Peyer's patch (tissue), 4 donors: ENCODE results near the gene AKT1. TPM values are rescaled to one million over a fixed set of nuclear protein-coding genes. Genes with fewer than 3 reads are reported as not detected.
"Not testable (repeated sequence)": the region's sequence is repeated elsewhere in the genome, so short reads cannot be mapped to it uniquely, and the experiment has no call there.

Experiments
- DNase-seq, 3 donors: peaks; one replicate each; pipeline ENCODE4 v3.0.0-alpha.2; 2017 to 2019
- H3K27ac ChIP-seq, 4 donors: fragments of 200-600 bp; sonication (generic); one replicate each; pipeline ENCODE4 v1.5.1; 2016 to 2019
- H3K27me3 ChIP-seq, 2 donors: fragments of 200-600 bp; sonication (generic); one replicate each; pipeline ENCODE4 v1.5.1; 2019
- H3K36me3 ChIP-seq, 3 donors: fragments of 200-600 bp; sonication (generic); one replicate each; pipeline ENCODE4 v1.5.1; 2016 to 2019
- H3K4me1 ChIP-seq, 4 donors: fragments of 200-600 bp; sonication (generic); one replicate each; pipeline ENCODE4 v1.5.1; 2016 to 2019
- H3K4me3 ChIP-seq, 4 donors: fragments of 200-600 bp; sonication (generic); 1 replicate in 3 of 4; 2 replicates in 1 of 4; pipeline ENCODE4 v1.5.1; 2016 to 2019; ENCODE audit warnings: mild to moderate bottlenecking in 1 of 4
- H3K9me3 ChIP-seq, 4 donors: fragments of 200-600 bp; sonication (generic); one replicate each; pipeline ENCODE4 v1.5.1; 2016 to 2019; ENCODE audit warnings: mild to moderate bottlenecking in 1 of 4
- POLR2A ChIP-seq, 2 donors: fragments of 450-650 bp; IDR thresholded peaks; one replicate each; pipeline ENCODE4 v1.5.1; 2017; ENCODE audit warnings: antibody characterized with exemption in 2 of 2, mild to moderate bottlenecking in 2 of 2, moderate library complexity in 2 of 2
- total RNA-seq, 4 donors: library from RNA; depleted of rRNA; stranded (reverse); fragments of >200 nt; gene quantifications; one replicate each; pipeline ENCODE4 v1.1.0, GENCODE V29; 2016
- TF ChIP-seq, protein P1 (sequence below), 6 experiments: fragments of 450-650 bp in 4 of 6; fragments of 200-600 bp in 2 of 6; sonication (generic) in 1 of 6; IDR thresholded peaks; one replicate each; pipeline ENCODE4 v1.5.1; 2017 to 2019; ENCODE audit warnings: antibody characterized with exemption in 6 of 6, mild to moderate bottlenecking in 3 of 6, moderate library complexity in 1 of 6

AKT1 gene
- total RNA-seq, 4 donors from 2014 or later = 85.6 to 259 (median 111) TPM

GRCh38 chr14:104841730-104842129, 46.2 kb upstream of the AKT1 start:
- TF ChIP-seq, protein P1, sequence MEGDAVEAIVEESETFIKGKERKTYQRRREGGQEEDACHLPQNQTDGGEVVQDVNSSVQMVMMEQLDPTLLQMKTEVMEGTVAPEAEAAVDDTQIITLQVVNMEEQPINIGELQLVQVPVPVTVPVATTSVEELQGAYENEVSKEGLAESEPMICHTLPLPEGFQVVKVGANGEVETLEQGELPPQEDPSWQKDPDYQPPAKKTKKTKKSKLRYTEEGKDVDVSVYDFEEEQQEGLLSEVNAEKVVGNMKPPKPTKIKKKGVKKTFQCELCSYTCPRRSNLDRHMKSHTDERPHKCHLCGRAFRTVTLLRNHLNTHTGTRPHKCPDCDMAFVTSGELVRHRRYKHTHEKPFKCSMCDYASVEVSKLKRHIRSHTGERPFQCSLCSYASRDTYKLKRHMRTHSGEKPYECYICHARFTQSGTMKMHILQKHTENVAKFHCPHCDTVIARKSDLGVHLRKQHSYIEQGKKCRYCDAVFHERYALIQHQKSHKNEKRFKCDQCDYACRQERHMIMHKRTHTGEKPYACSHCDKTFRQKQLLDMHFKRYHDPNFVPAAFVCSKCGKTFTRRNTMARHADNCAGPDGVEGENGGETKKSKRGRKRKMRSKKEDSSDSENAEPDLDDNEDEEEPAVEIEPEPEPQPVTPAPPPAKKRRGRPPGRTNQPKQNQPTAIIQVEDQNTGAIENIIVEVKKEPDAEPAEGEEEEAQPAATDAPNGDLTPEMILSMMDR (IDR thresholded peaks at IDR 0.05) = no peak
- no peak for TF ChIP-seq POLR2A (IDR thresholded peaks at IDR 0.05)
- H3K27me3 ChIP-seq = peaks cover 0 to 21% of the 10 kb centered on the region in 2 donors
- no peak overlapping the region for H3K4me3 ChIP-seq
- no peaks in the 10 kb centered on the region for H3K9me3 ChIP-seq
- no peaks in the 10 kb centered on the region for H3K36me3 ChIP-seq
- H3K4me1 ChIP-seq = peaks cover 0 to 19% (median 3%) of the 10 kb centered on the region in 4 donors
- DNase-seq = no peak
- H3K27ac ChIP-seq = no peak overlapping the region

GRCh38 chr14:104836171-104836935, 40.8 kb upstream of the AKT1 start:
- DNase-seq, H3K4me3 ChIP-seq: not testable (repeated sequence)

GRCh38 chr14:104830781-104831180, 35.2 kb upstream of the AKT1 start:
- no peaks in the 10 kb centered on the region for H3K36me3 ChIP-seq
- peaks cover 2 to 19% (median 13%) of the 10 kb centered on the region in 4 donors for H3K4me1 ChIP-seq
- no peaks in the 10 kb centered on the region for H3K27me3 ChIP-seq
- no peak overlapping the region for H3K4me3 ChIP-seq
- DNase-seq = no peak
- no peak overlapping the region for H3K27ac ChIP-seq
- no peaks in the 10 kb centered on the region for H3K9me3 ChIP-seq
- no peak for TF ChIP-seq POLR2A (IDR thresholded peaks at IDR 0.05)
- TF ChIP-seq, protein P1 (IDR thresholded peaks at IDR 0.05) = no peak

More at GRCh38 chr14:104836171-104836935, 40.8 kb upstream of the AKT1 start:
- not testable (repeated sequence) for H3K4me1 ChIP-seq, H3K27me3 ChIP-seq, H3K27ac ChIP-seq, H3K36me3 ChIP-seq, H3K9me3 ChIP-seq

DNA sequence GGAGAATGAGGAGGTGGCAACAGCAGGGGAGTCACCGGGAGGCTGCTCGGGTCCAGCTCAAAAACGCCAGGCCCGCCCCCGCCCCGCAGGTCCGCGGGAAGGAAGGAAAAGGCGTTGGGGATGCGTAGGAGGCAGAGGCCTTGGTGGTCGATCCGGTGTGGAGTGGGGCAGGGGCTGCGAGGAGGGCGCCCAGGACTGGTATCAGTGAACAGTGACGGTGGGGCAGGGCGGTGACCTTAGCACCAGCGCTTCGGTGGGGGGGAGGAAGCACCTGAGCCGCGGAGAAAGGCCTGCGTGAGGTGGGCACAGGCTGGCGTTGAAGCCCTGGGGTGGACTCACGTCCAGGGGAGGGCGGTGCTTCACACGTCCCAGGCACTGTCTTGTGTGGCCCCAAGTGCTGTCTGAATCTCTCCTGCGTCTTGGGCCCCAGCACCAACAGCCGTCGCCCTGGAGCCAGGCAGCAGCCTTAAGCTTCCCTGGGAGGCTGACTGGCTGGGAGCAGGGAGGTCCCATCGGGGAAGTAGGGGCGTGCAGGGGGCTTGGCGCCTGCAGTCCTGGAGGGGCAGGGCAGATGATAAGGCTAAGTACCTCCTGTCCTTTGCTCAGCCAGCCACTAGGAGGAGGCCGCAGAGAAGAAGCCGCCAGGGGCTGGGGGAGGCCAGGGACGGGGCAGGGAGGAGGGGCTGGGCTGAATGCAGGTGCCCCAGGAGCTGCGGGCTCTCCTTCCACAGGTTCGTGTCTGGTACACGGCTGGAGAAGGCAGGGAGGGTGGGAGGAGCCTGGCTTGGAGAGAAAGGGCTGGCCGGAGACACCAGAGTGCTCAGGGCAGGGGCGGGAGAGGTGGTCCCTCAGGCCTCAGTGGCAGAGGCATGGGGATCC, 31.9 kb upstream of the AKT1 start:
- Histone ChIP-seq H3K36me3 (no peaks in the 10 kb centered on the region), H3K4me3 (peak overlapping the region; percentile 43 to 67 (median 60)), H3K4me1 (peaks cover 4 to 22% (median 15%) of the 10 kb centered on the region in 4 donors), H3K27ac (peak overlapping the region; percentile 31 to 89 (median 66)), H3K27me3 (no peaks in the 10 kb centered on the region), H3K9me3 (no peaks in the 10 kb centered on the region)
- peak; percentile 38 to 77 (median 77) for DNase-seq
- TF ChIP-seq, protein P1 (IDR thresholded peaks at IDR 0.05) = peak in 5 of 6 experiments; percentile 21 to 70 (median 62)
- no peak for TF ChIP-seq POLR2A (IDR thresholded peaks at IDR 0.05)

DNA sequence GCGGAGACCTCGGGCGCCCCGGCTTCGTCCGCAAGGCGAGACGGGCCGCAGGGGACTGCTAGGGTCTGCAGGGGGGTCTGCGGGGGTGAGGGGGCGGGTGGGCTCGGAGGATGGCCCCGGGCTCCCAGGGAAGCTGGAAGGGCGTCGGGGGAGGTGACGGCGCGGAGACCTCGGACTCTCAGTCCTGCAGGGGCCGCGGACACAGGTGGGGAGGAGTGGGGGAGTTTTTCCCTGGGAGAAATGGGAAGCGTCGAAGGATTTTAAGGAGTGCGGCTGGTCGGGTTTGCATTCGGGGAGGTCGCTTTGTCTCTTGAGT, 31.3 kb upstream of the AKT1 start:
- Histone ChIP-seq H3K27me3 (no peaks in the 10 kb centered on the region), H3K27ac (peak overlapping the region; percentile 31 to 89 (median 66)), H3K4me1 (peaks cover 4 to 22% (median 15%) of the 10 kb centered on the region in 4 donors), H3K9me3 (no peaks in the 10 kb centered on the region), H3K4me3 (peak overlapping the region; percentile 43 to 67 (median 60)), H3K36me3 (no peaks in the 10 kb centered on the region)
- TF ChIP-seq, protein P1 (IDR thresholded peaks at IDR 0.05) = no peak
- no peak for TF ChIP-seq POLR2A (IDR thresholded peaks at IDR 0.05)
- DNase-seq = no peak
